ENCODE results near the gene ARID3C.

- TF ChIP-seq ZNF211 (tag by site-specific recombination; IDR thresholded peaks at IDR 0.05; ENCODE audit: low read depth) (no peak), ZNF248 (tag by site-specific recombination; IDR thresholded peaks at IDR 0.05) (no peak), ZNF10 (tag by site-specific recombination; IDR thresholded peaks at IDR 0.05) (no peak), ZNF664 (tag by site-specific recombination; IDR thresholded peaks at IDR 0.05) (no peak), FEZF1 (tag by site-specific recombination; IDR thresholded peaks at IDR 0.05) (no peak), CTCF (tag by site-specific recombination; IDR thresholded peaks at IDR 0.05) (no peak)
Observed at GRCh38 chr9:34630402-34631154, 1.7 kb upstream of the ARID3C start.
